SK-N-SH treated with all-trans-retinoic acid at 6 μM for 48 hours (cell line): ENCODE results near the gene TTC39C.

Source experiments
- ARNTL ChIP-seq: fragments of 450-650 bp; formaldehyde crosslinking; IDR thresholded peaks from 2 replicates; pipeline ENCODE4 v1.5.0; 2020; ENCODE audit warnings: low read depth, mild to moderate bottlenecking, moderate library complexity, borderline replicate concordance
- ESRRG ChIP-seq: fragments of 250-450 bp; sonication (Bioruptor Pico); IDR thresholded peaks from 2 replicates; pipeline ENCODE4 v1.6.1; 2021; ENCODE audit warnings: mild to moderate bottlenecking
- ISL1 ChIP-seq: fragments of 250-450 bp; sonication (Bioruptor Pico); IDR thresholded peaks from 2 replicates; pipeline ENCODE4 v2.1.2; 2022; ENCODE audit warnings: mild to moderate bottlenecking, moderate library complexity
- POU6F1 ChIP-seq: fragments of 250-450 bp; sonication (Bioruptor Pico); IDR thresholded peaks from 2 replicates; pipeline ENCODE4 v1.8.0; 2021; ENCODE audit warnings: low read depth, mild to moderate bottlenecking, moderate library complexity, borderline replicate concordance
- TCF4 ChIP-seq: fragments of 250-450 bp; sonication (Bioruptor Pico); IDR thresholded peaks from 2 replicates; pipeline ENCODE4 v1.8.0; 2021; ENCODE audit warnings: mild to moderate bottlenecking, moderate library complexity, borderline replicate concordance
- TOX ChIP-seq: fragments of 250-450 bp; sonication (Bioruptor Pico); IDR thresholded peaks from 2 replicates; pipeline ENCODE4 v1.8.0; 2021; ENCODE audit warnings: mild to moderate bottlenecking, moderate library complexity, borderline replicate concordance
- TSHZ2 ChIP-seq: fragments of 250-450 bp; sonication (Bioruptor Pico); IDR thresholded peaks from 2 replicates; pipeline ENCODE4 v1.5.0; 2020; ENCODE audit warnings: mild to moderate bottlenecking, moderate library complexity
- ZFP3 ChIP-seq: fragments of 250-450 bp; sonication (Bioruptor Pico); IDR thresholded peaks from 2 replicates; pipeline ENCODE4 v1.5.0; 2020; ENCODE audit warnings: mild to moderate bottlenecking, moderate library complexity

GRCh38 chr18:24052053-24052452 lies 37.5 kb downstream of the TTC39C start:
- TF ChIP-seq TCF4 (CRISPR knock-in tag), result no peak
- no peak for TF ChIP-seq ISL1 (CRISPR knock-in tag)
- no peak for TF ChIP-seq TSHZ2
- no peak for TF ChIP-seq ESRRG
- no peak for TF ChIP-seq ZFP3 (CRISPR knock-in tag)
- TF ChIP-seq POU6F1 (CRISPR knock-in tag), result no peak
- no peak for TF ChIP-seq ARNTL (CRISPR knock-in tag)
- no peak for TF ChIP-seq TOX
